ENCODE data around the gene MSH2. TPM values are rescaled to one million over a fixed set of nuclear protein-coding genes. Genes with fewer than 3 reads are reported as not detected.

The MSH2 gene
- total RNA-seq, 1 donor from 2014 or later: 16.0 TPM

DNA sequence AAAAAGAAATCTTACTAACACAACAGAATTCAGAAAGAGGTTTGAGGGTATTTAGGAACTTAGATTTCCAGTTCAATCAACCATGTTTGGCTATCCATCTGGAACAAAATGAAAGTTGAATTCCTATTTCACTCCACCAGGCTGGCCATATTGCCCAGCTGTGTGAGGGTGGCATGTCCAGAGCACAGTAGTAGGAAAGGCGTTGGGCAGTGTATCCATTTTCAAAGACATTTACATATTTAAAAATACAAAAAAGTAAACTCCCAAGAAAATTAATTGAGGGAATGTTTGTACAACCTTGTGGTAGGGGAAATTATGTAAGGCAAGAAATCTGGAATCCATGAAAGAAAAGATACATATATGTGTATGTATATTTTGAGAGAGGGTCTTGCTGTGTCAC, 21.5 kb upstream of the MSH2 start:
- Histone ChIP-seq H3K4me3 (ENCODE audit: insufficient read depth, low read depth, low read length) (no peak overlapping the region), H3K36me3 (ENCODE audit: insufficient read depth, low read length) (no peaks in the 10 kb centered on the region), H3K27ac (ENCODE audit: low read depth, low read length) (no peak overlapping the region), H3K4me2 (ENCODE audit: low read length) (no peak overlapping the region), H3K79me2 (ENCODE audit: insufficient read depth, low read length) (no peaks in the 10 kb centered on the region), H4K20me1 (ENCODE audit: insufficient read depth, low read length) (no peaks in the 10 kb centered on the region), H2AFZ (ENCODE audit: low read depth, low read length) (no peak overlapping the region), H3K9ac (ENCODE audit: low read length) (no peak overlapping the region), H3K9me3 (ENCODE audit: insufficient read depth, low read depth, low read length) (no peaks in the 10 kb centered on the region), H3K4me1 (ENCODE audit: insufficient read depth, low read length) (no peaks in the 10 kb centered on the region), H3K27me3 (ENCODE audit: insufficient read depth, low read length) (no peaks in the 10 kb centered on the region)
- Mint-ChIP-seq H3K27ac (ENCODE audit: unreplicated experiment) (no peak overlapping the region), H3K4me3 (ENCODE audit: unreplicated experiment) (no peak overlapping the region), H3K27me3 (ENCODE audit: low read depth, unreplicated experiment) (no peaks in the 10 kb centered on the region), H3K4me1 (ENCODE audit: low read depth, unreplicated experiment) (no peaks in the 10 kb centered on the region), H3K9me3 (ENCODE audit: unreplicated experiment) (no peaks in the 10 kb centered on the region), H3K36me3 (ENCODE audit: low read depth, unreplicated experiment) (no peaks in the 10 kb centered on the region)
- DNase-seq (ENCODE audit: low read depth): no peak
- no peak for FAIRE-seq
- TF ChIP-seq, protein P1, sequence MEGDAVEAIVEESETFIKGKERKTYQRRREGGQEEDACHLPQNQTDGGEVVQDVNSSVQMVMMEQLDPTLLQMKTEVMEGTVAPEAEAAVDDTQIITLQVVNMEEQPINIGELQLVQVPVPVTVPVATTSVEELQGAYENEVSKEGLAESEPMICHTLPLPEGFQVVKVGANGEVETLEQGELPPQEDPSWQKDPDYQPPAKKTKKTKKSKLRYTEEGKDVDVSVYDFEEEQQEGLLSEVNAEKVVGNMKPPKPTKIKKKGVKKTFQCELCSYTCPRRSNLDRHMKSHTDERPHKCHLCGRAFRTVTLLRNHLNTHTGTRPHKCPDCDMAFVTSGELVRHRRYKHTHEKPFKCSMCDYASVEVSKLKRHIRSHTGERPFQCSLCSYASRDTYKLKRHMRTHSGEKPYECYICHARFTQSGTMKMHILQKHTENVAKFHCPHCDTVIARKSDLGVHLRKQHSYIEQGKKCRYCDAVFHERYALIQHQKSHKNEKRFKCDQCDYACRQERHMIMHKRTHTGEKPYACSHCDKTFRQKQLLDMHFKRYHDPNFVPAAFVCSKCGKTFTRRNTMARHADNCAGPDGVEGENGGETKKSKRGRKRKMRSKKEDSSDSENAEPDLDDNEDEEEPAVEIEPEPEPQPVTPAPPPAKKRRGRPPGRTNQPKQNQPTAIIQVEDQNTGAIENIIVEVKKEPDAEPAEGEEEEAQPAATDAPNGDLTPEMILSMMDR (IDR thresholded peaks at IDR 0.05; ENCODE audit: insufficient read depth, low read depth, low read length): no peak
- TF ChIP-seq EZH2 (IDR thresholded peaks at IDR 0.05; ENCODE audit: insufficient read depth, low read length): no peak

DNA sequence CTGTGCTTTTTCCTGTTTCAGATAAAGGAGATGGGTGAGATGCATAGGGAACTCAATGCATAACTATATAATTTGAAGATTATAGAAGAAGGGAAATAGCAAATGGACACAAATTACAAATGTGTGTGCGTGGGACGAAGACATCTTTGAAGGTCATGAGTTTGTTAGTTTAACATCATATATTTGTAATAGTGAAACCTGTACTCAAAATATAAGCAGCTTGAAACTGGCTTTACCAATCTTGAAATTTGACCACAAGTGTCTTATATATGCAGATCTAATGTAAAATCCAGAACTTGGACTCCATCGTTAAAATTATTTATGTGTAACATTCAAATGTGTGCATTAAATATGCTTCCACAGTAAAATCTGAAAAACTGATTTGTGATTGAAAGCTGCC, 16.4 kb upstream of the MSH2 start:
- FAIRE-seq (no peak), DNase-seq (ENCODE audit: low read depth) (no peak)
- Histone ChIP-seq H4K20me1 (ENCODE audit: insufficient read depth, low read length) (no peaks in the 10 kb centered on the region), H3K4me3 (ENCODE audit: insufficient read depth, low read depth, low read length) (no peak overlapping the region), H2AFZ (ENCODE audit: low read depth, low read length) (no peak overlapping the region), H3K9me3 (ENCODE audit: insufficient read depth, low read depth, low read length) (no peaks in the 10 kb centered on the region), H3K4me2 (ENCODE audit: low read length) (no peak overlapping the region), H3K4me1 (ENCODE audit: insufficient read depth, low read length) (no peaks in the 10 kb centered on the region), H3K27ac (ENCODE audit: low read depth, low read length) (no peak overlapping the region), H3K79me2 (ENCODE audit: insufficient read depth, low read length) (no peaks in the 10 kb centered on the region), H3K36me3 (ENCODE audit: insufficient read depth, low read length) (no peaks in the 10 kb centered on the region), H3K27me3 (ENCODE audit: insufficient read depth, low read length) (no peaks in the 10 kb centered on the region), H3K9ac (ENCODE audit: low read length) (no peak overlapping the region)
- H3K4me1 Mint-ChIP-seq (ENCODE audit: low read depth, unreplicated experiment): no peaks in the 10 kb centered on the region
- no peaks in the 10 kb centered on the region for H3K36me3 Mint-ChIP-seq (ENCODE audit: low read depth, unreplicated experiment)
- H3K9me3 Mint-ChIP-seq (ENCODE audit: unreplicated experiment): no peaks in the 10 kb centered on the region
- TF ChIP-seq, protein P1 (IDR thresholded peaks at IDR 0.05; ENCODE audit: insufficient read depth, low read depth, low read length): no peak
- TF ChIP-seq EZH2 (IDR thresholded peaks at IDR 0.05; ENCODE audit: insufficient read depth, low read length): no peak
- H3K27ac Mint-ChIP-seq (ENCODE audit: unreplicated experiment): no peak overlapping the region
- H3K4me3 Mint-ChIP-seq (ENCODE audit: unreplicated experiment): no peak overlapping the region
- no peaks in the 10 kb centered on the region for H3K27me3 Mint-ChIP-seq (ENCODE audit: low read depth, unreplicated experiment)

DNA sequence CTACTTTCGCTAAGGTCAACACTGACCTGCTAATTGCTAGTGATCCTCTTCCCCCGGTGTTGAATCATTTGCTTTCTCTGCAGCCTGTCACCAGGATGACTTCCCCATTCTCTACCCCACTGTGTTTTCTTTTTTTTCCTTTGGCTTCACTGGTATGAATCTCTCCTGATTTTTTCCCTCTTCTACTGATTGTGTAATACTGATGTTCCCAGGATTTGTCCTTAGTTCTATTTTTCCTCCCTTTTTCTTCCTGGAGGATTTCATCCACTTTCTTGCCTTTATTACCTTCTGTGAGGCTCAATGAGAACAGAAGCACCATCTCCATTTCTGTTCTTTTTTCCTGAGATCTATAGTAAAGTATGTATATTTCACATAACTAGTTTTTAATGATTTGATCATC, 14.1 kb upstream of the MSH2 start:
- no peak overlapping the region for H3K4me3 Mint-ChIP-seq (ENCODE audit: unreplicated experiment)
- FAIRE-seq (no peak), DNase-seq (ENCODE audit: low read depth) (no peak)
- H3K27ac ChIP-seq (ENCODE audit: low read depth, low read length): no peak overlapping the region
- H3K4me1 Mint-ChIP-seq (ENCODE audit: low read depth, unreplicated experiment): no peaks in the 10 kb centered on the region
- no peaks in the 10 kb centered on the region for H3K4me1 ChIP-seq (ENCODE audit: insufficient read depth, low read length)
- no peaks in the 10 kb centered on the region for H3K79me2 ChIP-seq (ENCODE audit: insufficient read depth, low read length)
- H3K4me2 ChIP-seq (ENCODE audit: low read length): no peak overlapping the region
- no peaks in the 10 kb centered on the region for H3K27me3 ChIP-seq (ENCODE audit: insufficient read depth, low read length)
- no peak overlapping the region for H3K27ac Mint-ChIP-seq (ENCODE audit: unreplicated experiment)
- no peaks in the 10 kb centered on the region for H3K36me3 ChIP-seq (ENCODE audit: insufficient read depth, low read length)
- TF ChIP-seq EZH2 (IDR thresholded peaks at IDR 0.05; ENCODE audit: insufficient read depth, low read length): no peak
- no peaks in the 10 kb centered on the region for H3K9me3 ChIP-seq (ENCODE audit: insufficient read depth, low read depth, low read length)
- H3K27me3 Mint-ChIP-seq (ENCODE audit: low read depth, unreplicated experiment): no peaks in the 10 kb centered on the region
- no peak overlapping the region for H3K4me3 ChIP-seq (ENCODE audit: insufficient read depth, low read depth, low read length)
- no peak overlapping the region for H3K9ac ChIP-seq (ENCODE audit: low read length)
- H3K36me3 Mint-ChIP-seq (ENCODE audit: low read depth, unreplicated experiment): no peaks in the 10 kb centered on the region
- no peak overlapping the region for H2AFZ ChIP-seq (ENCODE audit: low read depth, low read length)
- H4K20me1 ChIP-seq (ENCODE audit: insufficient read depth, low read length): no peaks in the 10 kb centered on the region
- H3K9me3 Mint-ChIP-seq (ENCODE audit: unreplicated experiment): no peaks in the 10 kb centered on the region

Data from astrocyte (in vitro differentiated cells and primary cell).